Sciatic nerve (tissue), 2 donors: ENCODE data around the gene SAMD13. TPM values are rescaled to one million over a fixed set of nuclear protein-coding genes. Genes with fewer than 3 reads are reported as not detected.
A peak's percentile ranks its signal among the peaks of the same experiment; 100 is the strongest.

ENCODE experiments used
- ATAC-seq: fragments of 200-7000 bp; cut with Tn5 transposase; one replicate; pipeline ENCODE4 v1.9.1; 2020; ENCODE audit warnings: mild to moderate bottlenecking, moderate library complexity
- DNase-seq: peaks from one replicate; pipeline ENCODE4 v3.0.0-alpha.2; 2020; ENCODE audit warnings: low spot score
- intact Hi-C: fragments of 100-400 bp; cut with DNase I; formaldehyde crosslinking; loops from one replicate; pipeline ENCODE4 v1.14.2; 2022
- total RNA-seq: library from RNA; stranded (reverse); fragmentation: NEBNext Ultra II Directional; extraction: Animal tissue kit (Norgen Biotek cat#: 25700); gene quantifications from one replicate; pipeline ENCODE4 v1.2.1, GENCODE V29; 2021
- donor health status: DM: no; HTN: no; CAD: no.
- donor health status: DM: no; HTN: no; CAD: no.

The SAMD13 gene
- total RNA-seq = 0.76 TPM

GRCh38 chr1:84301004-84301784 is at the start of gene SAMD13:
Gene SAMD13, plus strand, starts transcription at chr1:84301708. Its CDS starts 1,527 bp downstream, at chr1:84303235.
- DNase-seq (peak; percentile 69), ATAC-seq (peak; percentile 51)
- intact Hi-C loops = no loop called here

GRCh38 chr1:84253036-84253435 is 48.5 kb upstream of the SAMD13 start:
- ATAC-seq = no peak
- intact Hi-C loops = no loop called here
- DNase-seq = no peak

- ATAC-seq = peak; percentile 68
- DNase-seq = no peak
- intact Hi-C loops = no loop called here
Observed at GRCh38 chr1:84253891-84254290, 47.6 kb upstream of the SAMD13 start.

- DNase-seq = no peak
- intact Hi-C loops = no loop called here
Observed at GRCh38 chr1:84254703-84255238, 46.7 kb upstream of the SAMD13 start.

GRCh38 chr1:84255582-84255981 is 45.9 kb upstream of the SAMD13 start:
- ATAC-seq (no peak), DNase-seq (no peak)
- intact Hi-C loops = no loop called here

More at GRCh38 chr1:84254703-84255238, 46.7 kb upstream of the SAMD13 start:
- no peak for ATAC-seq

GRCh38 chr1:84257617-84258016 is 43.9 kb upstream of the SAMD13 start:
- no peak for ATAC-seq
- intact Hi-C loops = no loop called here
- no peak for DNase-seq

GRCh38 chr1:84259376-84259775 is 42.1 kb upstream of the SAMD13 start:
- intact Hi-C loops = no loop called here
- no peak for DNase-seq
- ATAC-seq = no peak

GRCh38 chr1:84259989-84260388 is 41.5 kb upstream of the SAMD13 start:
- ATAC-seq (no peak), DNase-seq (no peak)
- intact Hi-C loops = no loop called here

GRCh38 chr1:84260852-84261518 is 40.5 kb upstream of the SAMD13 start:
- DNase-seq = no peak

GRCh38 chr1:84264961-84265360 is 36.5 kb upstream of the SAMD13 start:
- ATAC-seq (no peak), DNase-seq (no peak)
- intact Hi-C loops = no loop called here

More at GRCh38 chr1:84260852-84261518, 40.5 kb upstream of the SAMD13 start:
- no peak for ATAC-seq
- intact Hi-C loops = no loop called here

- ATAC-seq (no peak), DNase-seq (no peak)
- intact Hi-C loops = no loop called here
Observed at GRCh38 chr1:84265867-84266266, 35.6 kb upstream of the SAMD13 start.

GRCh38 chr1:84266748-84267147 is 34.8 kb upstream of the SAMD13 start:
- ATAC-seq (no peak), DNase-seq (no peak)
- intact Hi-C loops = no loop called here

- intact Hi-C loops = no loop called here
- DNase-seq = no peak
- no peak for ATAC-seq
Observed at GRCh38 chr1:84267476-84267875, 34.0 kb upstream of the SAMD13 start.

- DNase-seq = no peak
- intact Hi-C loops = no loop called here
- ATAC-seq = no peak
Observed at GRCh38 chr1:84268346-84268745, 33.2 kb upstream of the SAMD13 start.

GRCh38 chr1:84269306-84269705 is 32.2 kb upstream of the SAMD13 start:
- DNase-seq (no peak), ATAC-seq (no peak)
- intact Hi-C loops = no loop called here

- ATAC-seq = no peak
- no peak for DNase-seq
- intact Hi-C loops = no loop called here
Observed at GRCh38 chr1:84271441-84272151, 29.9 kb upstream of the SAMD13 start.

GRCh38 chr1:84272401-84272800 is 29.1 kb upstream of the SAMD13 start:
- intact Hi-C loops = no loop called here
- ATAC-seq (no peak), DNase-seq (no peak)

GRCh38 chr1:84277343-84278059 is 24.0 kb upstream of the SAMD13 start:
- ATAC-seq (no peak), DNase-seq (no peak)
- intact Hi-C loops = no loop called here

GRCh38 chr1:84278905-84279304 is 22.6 kb upstream of the SAMD13 start:
- ATAC-seq = no peak
- no peak for DNase-seq
- intact Hi-C loops = no loop called here
